NCI-H2196 treated with DMSO at 0.1 percent for 48 hours (cell line): ENCODE results near the gene SERBP1.
A peak's percentile ranks its signal among the peaks of the same experiment; 100 is the strongest.

Experiments
- DNase-seq: peaks from one replicate; lab custom pipeline; 2025; ENCODE audit not compliant: unreplicated experiment; lab: John Stamatoyannopoulos, UW

The SERBP1 gene

DNA sequence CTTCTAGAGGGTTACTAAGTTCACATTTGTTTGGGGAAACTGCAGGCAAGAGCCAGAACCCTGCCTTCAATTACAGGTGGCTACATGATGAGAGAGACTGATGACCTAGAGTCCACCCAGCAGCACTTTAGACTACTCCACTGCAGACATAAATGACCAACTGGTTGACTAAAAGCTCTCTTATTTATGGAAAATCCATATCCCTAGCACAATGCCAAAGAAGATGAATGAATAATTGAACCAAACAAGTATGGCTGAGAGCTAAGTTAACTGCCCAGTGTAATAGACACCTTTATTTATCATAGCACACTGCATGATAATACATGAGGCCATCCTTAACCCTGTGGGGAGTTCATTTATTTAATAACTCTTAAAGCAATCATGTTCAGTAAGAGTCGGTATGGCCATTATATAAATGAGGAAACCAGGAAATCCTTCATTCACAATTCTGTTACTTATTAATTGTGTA, 62.1 kb downstream of the SERBP1 start:
- DNase-seq: no peak

DNA sequence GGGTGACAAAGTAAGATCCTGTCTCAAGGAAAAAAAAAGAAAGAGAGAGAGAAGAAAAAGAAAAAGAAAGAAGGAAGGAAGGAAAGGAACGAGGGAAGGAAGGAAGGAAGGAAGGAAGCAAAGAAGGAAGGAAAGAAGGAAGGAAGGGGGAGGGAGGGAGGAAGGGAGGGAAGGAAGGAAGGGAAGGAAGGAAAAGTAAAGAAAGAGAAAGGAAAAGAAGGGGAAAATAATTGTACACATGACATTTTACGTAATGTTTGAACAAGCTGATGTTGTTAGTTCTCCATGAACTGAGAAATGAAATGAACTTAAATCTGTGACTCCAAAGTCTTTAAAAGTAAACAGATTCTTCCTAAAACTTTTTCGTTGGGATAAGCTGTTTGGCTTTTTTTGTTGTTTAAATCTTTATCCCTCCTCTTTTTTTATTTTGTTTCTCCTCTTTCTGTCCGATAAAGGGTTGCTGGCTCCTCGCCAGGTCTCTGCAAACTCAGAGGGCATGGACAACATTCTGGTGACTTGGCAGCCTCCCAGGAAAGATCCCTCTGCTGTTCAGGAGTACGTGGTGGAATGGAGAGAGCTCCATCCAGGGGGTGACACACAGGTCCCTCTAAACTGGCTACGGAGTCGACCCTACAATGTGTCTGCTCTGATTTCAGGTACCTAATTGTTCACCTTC, 62.7 kb downstream of the SERBP1 start:
- DNase-seq: peak; percentile 50

DNA sequence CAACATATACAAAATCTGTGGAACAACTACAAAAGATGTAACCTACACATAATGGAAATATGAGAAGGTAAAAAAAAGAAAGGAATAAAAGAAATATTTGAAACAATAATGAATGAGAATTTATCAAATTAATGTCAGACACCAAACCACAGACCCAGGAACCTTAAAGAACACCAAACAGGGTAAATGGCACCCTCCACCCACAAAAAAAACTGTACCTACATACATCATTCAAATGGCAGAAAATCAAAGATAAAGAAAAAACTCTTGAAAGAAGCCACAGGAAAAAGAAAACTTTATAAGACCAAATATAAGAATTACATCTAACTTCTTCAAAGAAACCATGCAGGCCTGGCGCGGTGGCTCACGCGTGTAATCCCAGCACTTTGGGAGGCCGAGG, 68.6 kb downstream of the SERBP1 start:
- no peak for DNase-seq

DNA sequence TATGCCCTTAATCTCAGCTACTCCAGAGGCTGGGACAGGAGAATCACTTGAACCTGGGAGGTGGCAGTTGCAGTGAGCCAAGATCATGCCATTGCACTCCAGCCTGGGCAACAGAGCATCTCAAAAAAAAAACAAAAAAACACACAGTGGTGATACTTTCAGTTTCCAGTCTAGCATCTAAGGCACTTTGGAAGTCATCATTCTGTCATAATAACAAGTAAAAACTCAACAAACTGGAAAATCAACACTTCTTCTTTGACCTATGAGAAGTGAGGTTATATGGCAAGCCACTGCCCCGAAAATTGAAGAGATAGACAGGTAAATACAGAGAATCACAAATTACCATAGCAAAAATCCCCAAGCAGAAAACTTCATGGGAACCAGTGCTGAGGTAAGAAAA, 70.6 kb downstream of the SERBP1 start:
- DNase-seq: no peak
